B cell (primary cell): Measurements from ENCODE around the gene CTLA4.

Source experiments
- EZH2 ChIP-seq: IDR thresholded peaks from 2 replicates; pipeline ENCODE4 v1.6.1; 2012; ENCODE audit warnings: borderline replicate concordance, low read depth, mild to moderate bottlenecking, moderate library complexity, low read length; ENCODE audit not compliant: insufficient read depth, poor library complexity, severe bottlenecking
- TF ChIP-seq, protein P1 (sequence below): fragments of 200-600 bp; IDR thresholded peaks from one replicate; pipeline ENCODE4 v1.8.0; 2022; ENCODE audit warnings: antibody characterized with exemption, mild to moderate bottlenecking

DNA sequence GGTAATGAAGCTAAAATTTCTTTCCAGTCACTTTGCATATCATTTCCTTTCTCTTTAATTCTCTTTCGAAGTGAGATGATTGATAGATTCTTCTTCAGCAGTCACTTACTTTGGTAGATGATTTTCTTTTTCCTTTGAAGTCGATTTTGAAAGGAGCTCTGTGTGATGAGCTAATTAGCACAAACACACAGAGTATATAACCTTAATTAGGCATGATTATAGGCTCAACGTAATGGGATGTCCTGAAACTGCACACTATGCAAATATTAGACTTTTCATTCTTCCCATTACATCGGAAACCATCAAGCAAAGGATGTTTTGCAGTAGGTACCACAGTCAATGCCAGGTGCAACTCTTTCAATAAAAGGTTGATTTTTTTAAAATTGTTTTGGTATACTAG is 6.4 kb upstream of the CTLA4 start:
- TF ChIP-seq, protein P1, sequence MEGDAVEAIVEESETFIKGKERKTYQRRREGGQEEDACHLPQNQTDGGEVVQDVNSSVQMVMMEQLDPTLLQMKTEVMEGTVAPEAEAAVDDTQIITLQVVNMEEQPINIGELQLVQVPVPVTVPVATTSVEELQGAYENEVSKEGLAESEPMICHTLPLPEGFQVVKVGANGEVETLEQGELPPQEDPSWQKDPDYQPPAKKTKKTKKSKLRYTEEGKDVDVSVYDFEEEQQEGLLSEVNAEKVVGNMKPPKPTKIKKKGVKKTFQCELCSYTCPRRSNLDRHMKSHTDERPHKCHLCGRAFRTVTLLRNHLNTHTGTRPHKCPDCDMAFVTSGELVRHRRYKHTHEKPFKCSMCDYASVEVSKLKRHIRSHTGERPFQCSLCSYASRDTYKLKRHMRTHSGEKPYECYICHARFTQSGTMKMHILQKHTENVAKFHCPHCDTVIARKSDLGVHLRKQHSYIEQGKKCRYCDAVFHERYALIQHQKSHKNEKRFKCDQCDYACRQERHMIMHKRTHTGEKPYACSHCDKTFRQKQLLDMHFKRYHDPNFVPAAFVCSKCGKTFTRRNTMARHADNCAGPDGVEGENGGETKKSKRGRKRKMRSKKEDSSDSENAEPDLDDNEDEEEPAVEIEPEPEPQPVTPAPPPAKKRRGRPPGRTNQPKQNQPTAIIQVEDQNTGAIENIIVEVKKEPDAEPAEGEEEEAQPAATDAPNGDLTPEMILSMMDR: no peak
- TF ChIP-seq EZH2: no peak
